NB4 (cell line): Measurements from ENCODE around the gene DNAJC5.

Experiments used
- POLR2A ChIP-seq: IDR thresholded peaks from 2 replicates; pipeline ENCODE4 v1.6.1; 2011; ENCODE audit warnings: mild to moderate bottlenecking; ENCODE audit not compliant: insufficient read length; ENCODE audit errors: extremely low read depth
- TF ChIP-seq, protein P1 (sequence below): IDR thresholded peaks from one replicate; pipeline ENCODE4 v1.5.1; 2012; ENCODE audit warnings: low read depth, low read length

GRCh38 chr20:63890201-63890576 is 4.7 kb upstream of the DNAJC5 start:
- no peak for TF ChIP-seq POLR2A
- TF ChIP-seq, protein P1, sequence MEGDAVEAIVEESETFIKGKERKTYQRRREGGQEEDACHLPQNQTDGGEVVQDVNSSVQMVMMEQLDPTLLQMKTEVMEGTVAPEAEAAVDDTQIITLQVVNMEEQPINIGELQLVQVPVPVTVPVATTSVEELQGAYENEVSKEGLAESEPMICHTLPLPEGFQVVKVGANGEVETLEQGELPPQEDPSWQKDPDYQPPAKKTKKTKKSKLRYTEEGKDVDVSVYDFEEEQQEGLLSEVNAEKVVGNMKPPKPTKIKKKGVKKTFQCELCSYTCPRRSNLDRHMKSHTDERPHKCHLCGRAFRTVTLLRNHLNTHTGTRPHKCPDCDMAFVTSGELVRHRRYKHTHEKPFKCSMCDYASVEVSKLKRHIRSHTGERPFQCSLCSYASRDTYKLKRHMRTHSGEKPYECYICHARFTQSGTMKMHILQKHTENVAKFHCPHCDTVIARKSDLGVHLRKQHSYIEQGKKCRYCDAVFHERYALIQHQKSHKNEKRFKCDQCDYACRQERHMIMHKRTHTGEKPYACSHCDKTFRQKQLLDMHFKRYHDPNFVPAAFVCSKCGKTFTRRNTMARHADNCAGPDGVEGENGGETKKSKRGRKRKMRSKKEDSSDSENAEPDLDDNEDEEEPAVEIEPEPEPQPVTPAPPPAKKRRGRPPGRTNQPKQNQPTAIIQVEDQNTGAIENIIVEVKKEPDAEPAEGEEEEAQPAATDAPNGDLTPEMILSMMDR, result no peak
